IPS DF 6.9 (cell line): ENCODE measurements around the gene MRPL36.

Source experiments
- DNase-seq: peaks from one replicate; pipeline ENCODE4 v3.0.0-alpha.2; 2013; ENCODE audit warnings: low read depth, low spot score
- H3K27ac ChIP-seq: one replicate; pipeline ENCODE4 v1.5.1; 2013; ENCODE audit warnings: low read length, control low read depth
- H3K27me3 ChIP-seq: 2 replicates; pipeline ENCODE4 v1.6.1; 2013; ENCODE audit warnings: mild to moderate bottlenecking, low read length; ENCODE audit not compliant: control insufficient read depth, insufficient read depth
- H3K36me3 ChIP-seq: 2 replicates; pipeline ENCODE4 v1.6.1; 2013; ENCODE audit warnings: low read length; ENCODE audit not compliant: control insufficient read depth, insufficient read depth
- H3K4me1 ChIP-seq: 2 replicates; pipeline ENCODE4 v1.6.1; 2013; ENCODE audit warnings: low read length; ENCODE audit not compliant: control insufficient read depth, insufficient read depth
- H3K4me3 ChIP-seq: 2 replicates; pipeline ENCODE4 v1.5.1; 2013; ENCODE audit warnings: mild to moderate bottlenecking, low read length
- H3K9me3 ChIP-seq: 2 replicates; pipeline ENCODE4 v1.6.1; 2013; ENCODE audit warnings: low read length, inconsistent platforms; ENCODE audit not compliant: control insufficient read depth, insufficient read depth
- WGBS: extraction: QIAGEN DNeasy Blood & Tissue Kit; methylation state at CpG from one replicate; pipeline ENCODE4 v1.1.7; 2013; ENCODE audit warnings: mixed read lengths, missing lambda C conversion rate; ENCODE audit not compliant: insufficient read length, insufficient coverage; 5-methylcytosine and 5-hydroxymethylcytosine counted together

Gene MRPL36

GRCh38 chr5:1840071-1840547 is 40.5 kb upstream of the MRPL36 start:
- Histone ChIP-seq H3K36me3 (no peaks in the 10 kb centered on the region; the same call in 1 of the 2 replicates), H3K9me3 (no peaks in the 10 kb centered on the region), H3K4me1 (peaks cover 3% of the 10 kb centered on the region; the same call in 1 of the 2 replicates), H3K27ac (no peak overlapping the region), H3K4me3 (no peak overlapping the region), H3K27me3 (no peaks in the 10 kb centered on the region)
- DNase-seq, result no peak
- no CpG with 5 or more reads among the region's 20 CpGs for WGBS

GRCh38 chr5:1838013-1838412 is 38.4 kb upstream of the MRPL36 start:
- DNase-seq, result no peak

GRCh38 chr5:1836891-1837880 is 37.5 kb upstream of the MRPL36 start:
- Histone ChIP-seq H3K27ac (no peak overlapping the region), H3K27me3 (no peaks in the 10 kb centered on the region), H3K9me3 (no peaks in the 10 kb centered on the region), H3K4me3 (no peak overlapping the region), H3K36me3 (no peaks in the 10 kb centered on the region; the same call in 1 of the 2 replicates), H3K4me1 (peaks cover 3% of the 10 kb centered on the region; the same call in 1 of the 2 replicates)
- no CpG with 5 or more reads among the region's 32 CpGs for WGBS
- DNase-seq, result no peak

More at GRCh38 chr5:1838013-1838412, 38.4 kb upstream of the MRPL36 start:
- Histone ChIP-seq H3K4me3 (no peak overlapping the region), H3K36me3 (no peaks in the 10 kb centered on the region; the same call in 1 of the 2 replicates), H3K4me1 (peaks cover 3% of the 10 kb centered on the region; the same call in 1 of the 2 replicates), H3K27me3 (no peaks in the 10 kb centered on the region), H3K27ac (no peak overlapping the region), H3K9me3 (no peaks in the 10 kb centered on the region)
- no CpG with 5 or more reads among the region's 9 CpGs for WGBS

- Histone ChIP-seq H3K4me3 (no peak overlapping the region), H3K27ac (no peak overlapping the region), H3K9me3 (no peaks in the 10 kb centered on the region), H3K27me3 (no peaks in the 10 kb centered on the region), H3K36me3 (no peaks in the 10 kb centered on the region; the same call in 1 of the 2 replicates), H3K4me1 (peaks cover 2% of the 10 kb centered on the region; the same call in 1 of the 2 replicates)
- no CpG with 5 or more reads among the region's 23 CpGs for WGBS
- DNase-seq, result no peak
These were observed 36.7 kb upstream of the MRPL36 start for GRCh38 chr5:1836176-1836890.

GRCh38 chr5:1835431-1835830 is 35.8 kb upstream of the MRPL36 start:
- Histone ChIP-seq H3K27me3 (no peaks in the 10 kb centered on the region), H3K4me1 (no peaks in the 10 kb centered on the region; the same call in 1 of the 2 replicates), H3K4me3 (no peak overlapping the region), H3K27ac (no peak overlapping the region), H3K36me3 (no peaks in the 10 kb centered on the region; the same call in 1 of the 2 replicates), H3K9me3 (no peaks in the 10 kb centered on the region)
- WGBS, result no CpG with 5 or more reads among the region's 13 CpGs
- no peak for DNase-seq

- no peaks in the 10 kb centered on the region for H3K27me3 ChIP-seq
- WGBS, result no CpG with 5 or more reads among the region's 21 CpGs
These were observed 35.2 kb upstream of the MRPL36 start for GRCh38 chr5:1834721-1835429.

GRCh38 chr5:1834022-1834551 is 34.5 kb upstream of the MRPL36 start:
- no peak overlapping the region for H3K4me3 ChIP-seq
- no CpG with 5 or more reads among the region's 22 CpGs for whole genome bisulfite sequencing
- H3K36me3 ChIP-seq, result no peaks in the 10 kb centered on the region; the same call in 1 of the 2 replicates
- H3K9me3 ChIP-seq, result no peaks in the 10 kb centered on the region
- H3K27me3 ChIP-seq, result no peaks in the 10 kb centered on the region
- no peaks in the 10 kb centered on the region; the same call in 1 of the 2 replicates for H3K4me1 ChIP-seq
- DNase-seq, result no peak
- no peak overlapping the region for H3K27ac ChIP-seq

More at GRCh38 chr5:1834721-1835429, 35.2 kb upstream of the MRPL36 start:
- H3K4me3 ChIP-seq, result no peak overlapping the region
- no peaks in the 10 kb centered on the region for H3K9me3 ChIP-seq
- DNase-seq, result no peak
- H3K4me1 ChIP-seq, result no peaks in the 10 kb centered on the region; the same call in 1 of the 2 replicates
- H3K27ac ChIP-seq, result no peak overlapping the region
- H3K36me3 ChIP-seq, result no peaks in the 10 kb centered on the region; the same call in 1 of the 2 replicates

- Histone ChIP-seq H3K27ac (no peak overlapping the region), H3K4me1 (no peaks in the 10 kb centered on the region; the same call in 1 of the 2 replicates), H3K27me3 (no peaks in the 10 kb centered on the region), H3K36me3 (no peaks in the 10 kb centered on the region; the same call in 1 of the 2 replicates), H3K9me3 (no peaks in the 10 kb centered on the region), H3K4me3 (no peak overlapping the region)
- WGBS, result no CpG with 5 or more reads among the region's 16 CpGs
- no peak for DNase-seq
These were observed 33.8 kb upstream of the MRPL36 start for GRCh38 chr5:1833264-1834021.
